ENCODE data around the gene ANKDD1A. TPM values are rescaled to one million over a fixed set of nuclear protein-coding genes. Genes with fewer than 3 reads are reported as not detected.

The ANKDD1A gene
- total and polyA plus RNA-seq, 2 experiments from 2014 or later: 6.7 to 9.3 TPM

GRCh38 chr15:64930778-64931371 is 19.2 kb downstream of the ANKDD1A start (continued):
- TF ChIP-seq ZNF462 (CRISPR knock-in tag; IDR thresholded peaks at IDR 0.05): no peak
- TF ChIP-seq ETS1 (IDR thresholded peaks at IDR 0.05): no peak

GRCh38 chr15:64931381-64931780 is 19.7 kb downstream of the ANKDD1A start:
- H3K4me1 ChIP-seq (ENCODE audit: insufficient read depth): no peaks in the 10 kb centered on the region
- Mint-ChIP-seq H3K27ac (no peak overlapping the region), H3K27me3 (ENCODE audit: insufficient read depth, low read depth, poor library complexity) (peaks cover 8% of the 10 kb centered on the region), H3K36me3 (ENCODE audit: low read depth) (peaks cover 6% of the 10 kb centered on the region; the same call in 2 of the 3 replicates), H3K4me3 (no peak overlapping the region), H3K4me1 (no peaks in the 10 kb centered on the region; the same call in 2 of the 3 replicates), H3K9me3 (no peaks in the 10 kb centered on the region)
- H4K20me1 ChIP-seq (replicated peaks; ENCODE audit: insufficient read depth): no peaks in the 10 kb centered on the region; the same call in 1 of the 2 replicates
- H3K27me3 ChIP-seq (ENCODE audit: insufficient read depth): no peaks in the 10 kb centered on the region
- no peak for ATAC-seq
- no peak overlapping the region for H3K4me2 ChIP-seq
- H2AFZ ChIP-seq: no peak overlapping the region
- no peaks in the 10 kb centered on the region for H3K9me2 ChIP-seq (ENCODE audit: insufficient read depth)
- 0 out of 2 replicates have a peak, but pooled peaks cover 2% of the 10 kb centered on the region for H3F3A ChIP-seq (replicated peaks; ENCODE audit: low read depth)
- H3K79me2 ChIP-seq (replicated peaks; ENCODE audit: insufficient read depth): no peaks in the 10 kb centered on the region
- no peak for DNase-seq (ENCODE audit: low spot score)
- no peaks in the 10 kb centered on the region for H3K36me3 ChIP-seq (ENCODE audit: insufficient read depth)
- H3K27ac ChIP-seq (ENCODE audit: low read depth): no peak overlapping the region
- H3K4me3 ChIP-seq: no peak overlapping the region
- no peak for TF ChIP-seq JUNB (IDR thresholded peaks at IDR 0.05; ENCODE audit: unreplicated experiment)
- no peak for TF ChIP-seq ZNF462 (CRISPR knock-in tag; IDR thresholded peaks at IDR 0.05)
- TF ChIP-seq EZH2 (IDR thresholded peaks at IDR 0.05; ENCODE audit: low read depth, unreplicated experiment): no peak
- TF ChIP-seq NANOG (IDR thresholded peaks at IDR 0.05; ENCODE audit: borderline replicate concordance): no peak
- no peak for TF ChIP-seq CREB1 (CRISPR knock-in tag; IDR thresholded peaks at IDR 0.05; ENCODE audit: low read depth)

All from GM23338 (cell line).